C4-2B (cell line): Measurements from ENCODE around the gene MKLN1.

Experiments used
- CTCF ChIP-seq: fragments of 450-650 bp; conservative IDR thresholded peaks from 2 replicates; pipeline ENCODE4 v1.5.1; 2017; ENCODE audit warnings: mild to moderate bottlenecking
- ZFX ChIP-seq: fragments of 450-650 bp; IDR thresholded peaks from 2 replicates; pipeline ENCODE4 v1.6.1; 2017

- TF ChIP-seq CTCF (peak; percentile 90), ZFX (no peak)
Measured at GRCh38 chr7:131424219-131424822, 96.6 kb downstream of the MKLN1 start.
